ENCODE data around the gene ANKRD13D.

Gene ANKRD13D

GRCh38 chr11:67274768-67275605, 14.1 kb upstream of the ANKRD13D start:
- TF ChIP-seq CTCF (IDR thresholded peaks at IDR 0.05; ENCODE audit: low read depth, low read length, missing control alignments): no peak
- no peak overlapping the region for H3K4me3 ChIP-seq (ENCODE audit: low read depth, low read length)
- DNase-seq (ENCODE audit: low read depth): no peak

- no peak for DNase-seq (ENCODE audit: low read depth)
- peak; percentile 22 for TF ChIP-seq CTCF (IDR thresholded peaks at IDR 0.05; ENCODE audit: low read depth, low read length, missing control alignments)
- no peak overlapping the region for H3K4me3 ChIP-seq (ENCODE audit: low read depth, low read length)
Measured at GRCh38 chr11:67275606-67276409, 13.3 kb upstream of the ANKRD13D start.

GRCh38 chr11:67276781-67277230, 12.3 kb upstream of the ANKRD13D start:
- no peak for DNase-seq (ENCODE audit: low read depth)
- peak; percentile 34 for TF ChIP-seq CTCF (IDR thresholded peaks at IDR 0.05; ENCODE audit: low read depth, low read length, missing control alignments)
- H3K4me3 ChIP-seq (ENCODE audit: low read depth, low read length): peak overlapping the region; percentile 45

GRCh38 chr11:67277231-67277961, 11.7 kb upstream of the ANKRD13D start:
- H3K4me3 ChIP-seq (ENCODE audit: low read depth, low read length): peak overlapping the region; percentile 47
- DNase-seq (ENCODE audit: low read depth): peak; percentile 85
- no peak for TF ChIP-seq CTCF (IDR thresholded peaks at IDR 0.05; ENCODE audit: low read depth, low read length, missing control alignments)

- H3K4me3 ChIP-seq (ENCODE audit: low read depth, low read length): no peak overlapping the region; the same call in 1 of the 2 replicates
- DNase-seq (ENCODE audit: low read depth): no peak
- no peak for TF ChIP-seq CTCF (IDR thresholded peaks at IDR 0.05; ENCODE audit: low read depth, low read length, missing control alignments)
Measured at GRCh38 chr11:67278135-67278938, 10.8 kb upstream of the ANKRD13D start.
